Activated gamma-delta T cell treated with anti-CD3 and anti-CD28 coated beads, Interleukin-2, amount 50 U/mL, for 16 hours (primary cell): Measurements from ENCODE around the gene TM6SF1.
"Not testable (repeated sequence)": the region's sequence is repeated elsewhere in the genome, so short reads cannot be mapped to it uniquely, and the experiment has no call there.

Experiments
- DNase-seq: peaks from one replicate; pipeline ENCODE4 v3.0.0-alpha.2; 2020; ENCODE audit warnings: low read depth

TM6SF1 gene

GRCh38 chr15:83088876-83089275 lies 18.6 kb upstream of the TM6SF1 start:
- DNase-seq, result no peak

- no peak for DNase-seq
These were observed 17.0 kb upstream of the TM6SF1 start for GRCh38 chr15:83090465-83090864.

- not testable (repeated sequence) for DNase-seq
These were observed 15.5 kb upstream of the TM6SF1 start for GRCh38 chr15:83091965-83092308.

- no peak for DNase-seq
These were observed 15.0 kb upstream of the TM6SF1 start for GRCh38 chr15:83092309-83092976.

- DNase-seq, result no peak
These were observed 12.9 kb upstream of the TM6SF1 start for GRCh38 chr15:83094583-83094982.

GRCh38 chr15:83098079-83098478 lies 9.4 kb upstream of the TM6SF1 start:
- DNase-seq, result no peak

- DNase-seq, result no peak
These were observed 8.2 kb upstream of the TM6SF1 start for GRCh38 chr15:83099290-83099689.

GRCh38 chr15:83100097-83100646 lies 7.3 kb upstream of the TM6SF1 start:
- DNase-seq, result no peak

- no peak for DNase-seq
These were observed 5.1 kb upstream of the TM6SF1 start for GRCh38 chr15:83102346-83102745.

GRCh38 chr15:83104141-83104540 lies 3.3 kb upstream of the TM6SF1 start:
- DNase-seq, result no peak

- DNase-seq, result no peak
These were observed 2.0 kb upstream of the TM6SF1 start for GRCh38 chr15:83105440-83105839.

GRCh38 chr15:83107841-83108181 lies 366 bp downstream of the TM6SF1 start:
- DNase-seq, result no peak

- peak; percentile 2 for DNase-seq
These were observed 1.1 kb downstream of the TM6SF1 start for GRCh38 chr15:83108266-83109219.

- no peak for DNase-seq
These were observed 2.1 kb downstream of the TM6SF1 start for GRCh38 chr15:83109532-83109931.

- no peak for DNase-seq
These were observed 2.9 kb downstream of the TM6SF1 start for GRCh38 chr15:83110381-83110780.

GRCh38 chr15:83111149-83111548 lies 3.7 kb downstream of the TM6SF1 start:
- no peak for DNase-seq

GRCh38 chr15:83112233-83112955 lies 4.9 kb downstream of the TM6SF1 start:
- DNase-seq, result no peak

GRCh38 chr15:83112956-83113299 lies 5.5 kb downstream of the TM6SF1 start:
- DNase-seq, result no peak

GRCh38 chr15:83113881-83114674 lies 6.6 kb downstream of the TM6SF1 start:
- DNase-seq, result no peak

- DNase-seq, result no peak
These were observed 7.4 kb downstream of the TM6SF1 start for GRCh38 chr15:83114856-83115255.

GRCh38 chr15:83115410-83115809 lies 8.0 kb downstream of the TM6SF1 start:
- no peak for DNase-seq
